ENCODE data around the gene ADSS2.

ADSS2 gene

GRCh38 chr1:244409701-244410100 is 42.0 kb downstream of the ADSS2 start:
- Histone ChIP-seq H3K4me1 (ENCODE audit: control insufficient read depth, insufficient read depth, low read length) (no peaks in the 10 kb centered on the region), H3K36me3 (ENCODE audit: control insufficient read depth in 2 of 2, insufficient read depth in 1 of 2, low read length in 2 of 2) (peaks cover 43 to 71% of the 10 kb centered on the region in 2 experiments), H3K4me3 (ENCODE audit: low read depth, low read length) (no peak overlapping the region), H3K9me3 (ENCODE audit: control insufficient read depth, insufficient read depth, low read depth, low read length) (no peaks in the 10 kb centered on the region), H3K27ac (ENCODE audit: extremely low read depth, low read depth, low read length) (no peak overlapping the region)
- CTCF ChIA-PET, result no interaction called here
- TF ChIP-seq RBAK (tag by site-specific recombination; IDR thresholded peaks at IDR 0.05) (no peak), HOXD13 (CRISPR knock-in tag; IDR thresholded peaks at IDR 0.05; ENCODE audit: borderline replicate concordance) (no peak), ZNF707 (tag by site-specific recombination; IDR thresholded peaks at IDR 0.05) (no peak), ZNF792 (tag by site-specific recombination; IDR thresholded peaks at IDR 0.05) (no peak), ZNF132 (tag by site-specific recombination; IDR thresholded peaks at IDR 0.05; ENCODE audit: borderline replicate concordance) (no peak), ZNF112 (tag by site-specific recombination; IDR thresholded peaks at IDR 0.05) (no peak), ZNF175 (tag by site-specific recombination; IDR thresholded peaks at IDR 0.05) (no peak), ZNF701 (tag by site-specific recombination; IDR thresholded peaks at IDR 0.05) (no peak), ZNF664 (tag by site-specific recombination; IDR thresholded peaks at IDR 0.05) (no peak), ZBTB21 (tag by site-specific recombination; IDR thresholded peaks at IDR 0.05) (no peak), EGR2 (tag by site-specific recombination; IDR thresholded peaks at IDR 0.05; ENCODE audit: low read depth) (no peak)
- TF ChIP-seq, protein P1, sequence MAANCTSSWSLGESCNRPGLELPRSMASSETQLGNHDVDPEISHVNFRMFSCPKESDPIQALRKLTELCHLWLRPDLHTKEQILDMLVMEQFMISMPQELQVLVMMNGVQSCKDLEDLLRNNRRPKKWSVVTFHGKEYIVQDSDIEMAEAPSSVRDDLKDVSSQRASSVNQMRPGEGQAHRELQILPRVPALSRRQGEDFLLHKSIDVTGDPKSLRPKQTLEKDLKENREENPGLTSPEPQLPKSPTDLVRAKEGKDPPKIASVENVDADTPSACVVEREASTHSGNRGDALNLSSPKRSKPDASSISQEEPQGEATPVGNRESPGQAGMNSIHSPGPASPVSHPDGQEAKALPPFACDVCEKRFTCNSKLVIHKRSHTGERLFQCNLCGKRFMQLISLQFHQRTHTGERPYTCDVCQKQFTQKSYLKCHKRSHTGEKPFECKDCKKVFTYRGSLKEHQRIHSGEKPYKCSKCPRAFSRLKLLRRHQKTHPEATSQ (tag by site-specific recombination; IDR thresholded peaks at IDR 0.05), result no peak
- POLR2A ChIA-PET, result no interaction called here

DNA sequence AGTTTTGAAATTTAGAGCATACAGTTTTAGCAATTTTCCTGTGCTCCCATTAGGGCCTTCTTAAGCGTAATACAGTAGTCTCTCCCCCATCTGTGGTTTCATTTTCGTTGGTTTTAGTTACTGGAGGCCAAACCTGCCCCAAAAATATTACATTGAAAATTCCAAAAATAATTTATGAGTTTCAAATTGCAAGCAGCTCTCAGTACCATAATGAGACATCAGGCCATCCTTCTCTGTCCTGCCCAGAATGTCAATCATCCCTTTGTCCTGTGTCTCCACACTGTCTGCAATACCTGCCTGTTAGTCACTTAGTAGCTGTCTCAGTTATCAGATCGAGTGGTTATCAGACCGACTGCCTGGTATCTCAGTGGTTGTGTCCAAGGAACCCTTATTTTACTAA is 45.4 kb downstream of the ADSS2 start:
- Histone ChIP-seq H3K36me3 (ENCODE audit: control insufficient read depth in 2 of 2, insufficient read depth in 1 of 2, low read length in 2 of 2) (peaks cover 42 to 56% of the 10 kb centered on the region in 2 experiments), H3K4me1 (ENCODE audit: control insufficient read depth, insufficient read depth, low read length) (no peaks in the 10 kb centered on the region), H3K27ac (ENCODE audit: extremely low read depth, low read depth, low read length) (no peak overlapping the region), H3K9me3 (ENCODE audit: control insufficient read depth, insufficient read depth, low read depth, low read length) (no peaks in the 10 kb centered on the region; the same call in 1 of the 2 replicates), H3K4me3 (ENCODE audit: low read depth, low read length) (no peak overlapping the region)
- POLR2A ChIA-PET, result no interaction called here
- CTCF ChIA-PET, result no interaction called here
- TF ChIP-seq ZNF114 (tag by site-specific recombination; IDR thresholded peaks at IDR 0.05) (no peak), ZNF561 (tag by site-specific recombination; IDR thresholded peaks at IDR 0.05; ENCODE audit: borderline replicate concordance) (no peak), ZNF157 (tag by site-specific recombination; IDR thresholded peaks at IDR 0.05) (no peak), KLF9 (tag by site-specific recombination; IDR thresholded peaks at IDR 0.05; ENCODE audit: low read depth) (no peak), ZNF148 (tag by site-specific recombination; IDR thresholded peaks at IDR 0.05; ENCODE audit: borderline replicate concordance) (no peak), ZNF677 (tag by site-specific recombination; IDR thresholded peaks at IDR 0.05) (no peak), ZNF514 (tag by site-specific recombination; IDR thresholded peaks at IDR 0.05) (no peak), ZEB2 (tag by site-specific recombination; IDR thresholded peaks at IDR 0.05) (no peak)
- TF ChIP-seq, protein P2, sequence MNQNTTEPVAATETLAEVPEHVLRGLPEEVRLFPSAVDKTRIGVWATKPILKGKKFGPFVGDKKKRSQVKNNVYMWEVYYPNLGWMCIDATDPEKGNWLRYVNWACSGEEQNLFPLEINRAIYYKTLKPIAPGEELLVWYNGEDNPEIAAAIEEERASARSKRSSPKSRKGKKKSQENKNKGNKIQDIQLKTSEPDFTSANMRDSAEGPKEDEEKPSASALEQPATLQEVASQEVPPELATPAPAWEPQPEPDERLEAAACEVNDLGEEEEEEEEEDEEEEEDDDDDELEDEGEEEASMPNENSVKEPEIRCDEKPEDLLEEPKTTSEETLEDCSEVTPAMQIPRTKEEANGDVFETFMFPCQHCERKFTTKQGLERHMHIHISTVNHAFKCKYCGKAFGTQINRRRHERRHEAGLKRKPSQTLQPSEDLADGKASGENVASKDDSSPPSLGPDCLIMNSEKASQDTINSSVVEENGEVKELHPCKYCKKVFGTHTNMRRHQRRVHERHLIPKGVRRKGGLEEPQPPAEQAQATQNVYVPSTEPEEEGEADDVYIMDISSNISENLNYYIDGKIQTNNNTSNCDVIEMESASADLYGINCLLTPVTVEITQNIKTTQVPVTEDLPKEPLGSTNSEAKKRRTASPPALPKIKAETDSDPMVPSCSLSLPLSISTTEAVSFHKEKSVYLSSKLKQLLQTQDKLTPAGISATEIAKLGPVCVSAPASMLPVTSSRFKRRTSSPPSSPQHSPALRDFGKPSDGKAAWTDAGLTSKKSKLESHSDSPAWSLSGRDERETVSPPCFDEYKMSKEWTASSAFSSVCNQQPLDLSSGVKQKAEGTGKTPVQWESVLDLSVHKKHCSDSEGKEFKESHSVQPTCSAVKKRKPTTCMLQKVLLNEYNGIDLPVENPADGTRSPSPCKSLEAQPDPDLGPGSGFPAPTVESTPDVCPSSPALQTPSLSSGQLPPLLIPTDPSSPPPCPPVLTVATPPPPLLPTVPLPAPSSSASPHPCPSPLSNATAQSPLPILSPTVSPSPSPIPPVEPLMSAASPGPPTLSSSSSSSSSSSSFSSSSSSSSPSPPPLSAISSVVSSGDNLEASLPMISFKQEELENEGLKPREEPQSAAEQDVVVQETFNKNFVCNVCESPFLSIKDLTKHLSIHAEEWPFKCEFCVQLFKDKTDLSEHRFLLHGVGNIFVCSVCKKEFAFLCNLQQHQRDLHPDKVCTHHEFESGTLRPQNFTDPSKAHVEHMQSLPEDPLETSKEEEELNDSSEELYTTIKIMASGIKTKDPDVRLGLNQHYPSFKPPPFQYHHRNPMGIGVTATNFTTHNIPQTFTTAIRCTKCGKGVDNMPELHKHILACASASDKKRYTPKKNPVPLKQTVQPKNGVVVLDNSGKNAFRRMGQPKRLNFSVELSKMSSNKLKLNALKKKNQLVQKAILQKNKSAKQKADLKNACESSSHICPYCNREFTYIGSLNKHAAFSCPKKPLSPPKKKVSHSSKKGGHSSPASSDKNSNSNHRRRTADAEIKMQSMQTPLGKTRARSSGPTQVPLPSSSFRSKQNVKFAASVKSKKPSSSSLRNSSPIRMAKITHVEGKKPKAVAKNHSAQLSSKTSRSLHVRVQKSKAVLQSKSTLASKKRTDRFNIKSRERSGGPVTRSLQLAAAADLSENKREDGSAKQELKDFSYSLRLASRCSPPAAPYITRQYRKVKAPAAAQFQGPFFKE (tag by site-specific recombination; IDR thresholded peaks at IDR 0.05; ENCODE audit: borderline replicate concordance), result no peak
- TF ChIP-seq, protein P3, sequence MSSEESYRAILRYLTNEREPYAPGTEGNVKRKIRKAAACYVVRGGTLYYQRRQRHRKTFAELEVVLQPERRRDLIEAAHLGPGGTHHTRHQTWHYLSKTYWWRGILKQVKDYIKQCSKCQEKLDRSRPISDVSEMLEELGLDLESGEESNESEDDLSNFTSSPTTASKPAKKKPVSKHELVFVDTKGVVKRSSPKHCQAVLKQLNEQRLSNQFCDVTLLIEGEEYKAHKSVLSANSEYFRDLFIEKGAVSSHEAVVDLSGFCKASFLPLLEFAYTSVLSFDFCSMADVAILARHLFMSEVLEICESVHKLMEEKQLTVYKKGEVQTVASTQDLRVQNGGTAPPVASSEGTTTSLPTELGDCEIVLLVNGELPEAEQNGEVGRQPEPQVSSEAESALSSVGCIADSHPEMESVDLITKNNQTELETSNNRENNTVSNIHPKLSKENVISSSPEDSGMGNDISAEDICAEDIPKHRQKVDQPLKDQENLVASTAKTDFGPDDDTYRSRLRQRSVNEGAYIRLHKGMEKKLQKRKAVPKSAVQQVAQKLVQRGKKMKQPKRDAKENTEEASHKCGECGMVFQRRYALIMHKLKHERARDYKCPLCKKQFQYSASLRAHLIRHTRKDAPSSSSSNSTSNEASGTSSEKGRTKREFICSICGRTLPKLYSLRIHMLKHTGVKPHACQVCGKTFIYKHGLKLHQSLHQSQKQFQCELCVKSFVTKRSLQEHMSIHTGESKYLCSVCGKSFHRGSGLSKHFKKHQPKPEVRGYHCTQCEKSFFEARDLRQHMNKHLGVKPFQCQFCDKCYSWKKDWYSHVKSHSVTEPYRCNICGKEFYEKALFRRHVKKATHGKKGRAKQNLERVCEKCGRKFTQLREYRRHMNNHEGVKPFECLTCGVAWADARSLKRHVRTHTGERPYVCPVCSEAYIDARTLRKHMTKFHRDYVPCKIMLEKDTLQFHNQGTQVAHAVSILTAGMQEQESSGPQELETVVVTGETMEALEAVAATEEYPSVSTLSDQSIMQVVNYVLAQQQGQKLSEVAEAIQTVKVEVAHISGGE (tag by site-specific recombination; conservative IDR thresholded peaks at IDR 0.05; ENCODE audit: low read depth), result no peak
